Activated naive CD8-positive, alpha-beta T cell treated with anti-CD3 and anti-CD28 coated beads, Interleukin-2, amount 50 U/mL, for 24 hours (primary cell): Measurements from ENCODE around the gene PTPN13.
"Not testable (repeated sequence)": the region's sequence is repeated elsewhere in the genome, so short reads cannot be mapped to it uniquely, and the experiment has no call there.

Experiments
- ATAC-seq: fragments of 150-1000 bp; cut with Tn5 transposase; one replicate; pipeline ENCODE4 v1.10.0; 2021
- DNase-seq: peaks from one replicate; pipeline ENCODE4 v3.0.0; 2021
- H3K27ac Mint-ChIP-seq: one replicate; pipeline ENCODE4 v1.8.0; 2021; ENCODE audit warnings: mild to moderate bottlenecking, mixed read lengths
- H3K27me3 Mint-ChIP-seq: one replicate; pipeline ENCODE4 v1.8.0; 2021; ENCODE audit warnings: mixed read lengths
- H3K36me3 Mint-ChIP-seq: one replicate; pipeline ENCODE4 v1.8.0; 2021; ENCODE audit warnings: low read depth, mixed read lengths
- H3K4me1 Mint-ChIP-seq: one replicate; pipeline ENCODE4 v1.8.0; 2021; ENCODE audit warnings: mixed read lengths
- H3K4me3 Mint-ChIP-seq: one replicate; pipeline ENCODE4 v1.8.0; 2021; ENCODE audit warnings: mild to moderate bottlenecking, moderate library complexity, mixed read lengths
- H3K9me3 Mint-ChIP-seq: one replicate; pipeline ENCODE4 v1.8.0; 2021; ENCODE audit warnings: mixed read lengths

The PTPN13 gene

DNA sequence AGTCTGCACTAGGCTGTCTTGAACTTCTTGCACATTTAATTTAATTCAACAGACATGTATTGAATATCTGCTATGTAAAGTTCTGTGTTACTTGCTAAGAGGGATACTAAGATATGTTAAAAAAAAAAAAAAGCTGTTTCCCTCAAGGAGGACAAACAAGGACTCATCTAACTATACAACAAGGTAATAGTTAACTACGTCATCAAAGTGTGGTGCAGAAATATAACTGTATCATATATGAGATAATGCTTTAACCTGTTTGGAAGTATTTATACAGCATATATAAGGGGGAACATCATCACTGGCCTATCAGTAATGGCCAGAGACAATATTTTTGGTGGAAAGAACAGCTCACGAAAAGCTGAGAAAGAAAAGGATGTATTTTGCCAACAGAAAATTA is 89.9 kb downstream of the PTPN13 start:
- DNase-seq (no peak), ATAC-seq (no peak)
- H3K4me1 Mint-ChIP-seq: no peaks in the 10 kb centered on the region
- no peaks in the 10 kb centered on the region for H3K9me3 Mint-ChIP-seq
- no peak overlapping the region for H3K27ac Mint-ChIP-seq
- H3K27me3 Mint-ChIP-seq: no peaks in the 10 kb centered on the region
- H3K36me3 Mint-ChIP-seq: no peaks in the 10 kb centered on the region
- H3K4me3 Mint-ChIP-seq: no peak overlapping the region

DNA sequence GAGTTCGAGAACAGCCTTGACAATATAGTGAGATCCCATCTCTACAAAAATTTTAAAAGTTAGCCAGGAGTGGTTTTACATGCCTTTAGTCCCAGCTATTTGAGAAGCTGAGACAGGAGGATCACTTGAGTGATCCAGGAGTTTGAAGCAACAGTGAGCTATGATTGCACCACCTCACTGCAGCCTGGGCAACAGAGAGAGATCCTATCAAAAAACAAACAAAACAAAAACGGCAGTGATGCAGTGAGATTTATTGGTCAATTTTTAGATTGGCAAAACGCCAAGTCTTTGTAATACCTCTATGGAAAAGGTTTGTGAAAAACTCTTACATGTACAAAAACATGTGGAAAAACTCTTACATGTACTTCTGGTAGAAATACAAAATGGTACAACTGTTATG is 91.3 kb downstream of the PTPN13 start:
- H3K4me1 Mint-ChIP-seq: no peaks in the 10 kb centered on the region
- ATAC-seq: no peak
- H3K27me3 Mint-ChIP-seq: no peaks in the 10 kb centered on the region
- no peaks in the 10 kb centered on the region for H3K9me3 Mint-ChIP-seq
- H3K36me3 Mint-ChIP-seq: no peaks in the 10 kb centered on the region
- H3K4me3 Mint-ChIP-seq: no peak overlapping the region
- DNase-seq: no peak
- no peak overlapping the region for H3K27ac Mint-ChIP-seq

DNA sequence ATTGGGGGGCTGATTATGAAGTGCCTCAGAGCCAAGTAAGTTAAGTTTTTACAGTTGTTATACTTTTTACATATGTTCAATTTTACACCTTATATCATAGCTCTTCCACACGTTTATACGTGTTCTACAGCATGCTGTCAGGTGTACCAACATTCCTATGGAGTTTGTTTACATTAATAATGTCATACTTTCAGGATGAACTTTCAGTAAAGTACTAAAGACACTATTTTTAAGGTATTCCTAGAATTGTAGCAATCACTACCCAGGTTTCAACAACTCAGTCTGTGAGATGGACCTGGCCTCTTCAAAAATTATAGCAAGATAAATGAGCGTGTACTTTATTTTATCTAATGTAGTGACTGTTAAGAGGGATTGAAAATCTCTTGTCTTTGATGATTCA is 92.6 kb downstream of the PTPN13 start:
- Mint-ChIP-seq H3K9me3 (no peaks in the 10 kb centered on the region), H3K27me3 (peaks cover 2% of the 10 kb centered on the region), H3K27ac (no peak overlapping the region), H3K4me1 (no peaks in the 10 kb centered on the region), H3K36me3 (no peaks in the 10 kb centered on the region), H3K4me3 (no peak overlapping the region)
- DNase-seq (no peak), ATAC-seq (no peak)

DNA sequence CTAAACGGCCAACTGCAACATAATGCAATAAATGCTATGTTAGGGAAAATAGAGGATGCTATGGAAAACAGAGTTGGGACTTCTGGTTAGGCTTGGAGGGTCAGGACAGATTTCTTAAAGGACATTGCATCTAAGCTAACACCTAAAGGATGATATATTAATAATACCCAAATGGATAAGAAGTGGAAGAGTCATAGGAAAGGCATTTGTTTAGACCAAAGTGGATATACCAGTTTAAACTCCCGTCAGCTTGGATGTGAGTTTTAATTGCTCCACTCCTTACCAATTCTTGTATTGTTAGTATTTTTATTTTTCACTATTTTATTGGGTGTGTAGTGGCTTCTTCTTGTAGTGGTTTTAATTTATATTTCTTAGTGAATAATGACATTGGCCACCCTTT is 93.9 kb downstream of the PTPN13 start:
- DNase-seq (no peak), ATAC-seq (no peak)
- Mint-ChIP-seq H3K4me3 (no peak overlapping the region), H3K36me3 (no peaks in the 10 kb centered on the region), H3K9me3 (no peaks in the 10 kb centered on the region), H3K27ac (no peak overlapping the region), H3K27me3 (peaks cover 2% of the 10 kb centered on the region), H3K4me1 (no peaks in the 10 kb centered on the region)

DNA sequence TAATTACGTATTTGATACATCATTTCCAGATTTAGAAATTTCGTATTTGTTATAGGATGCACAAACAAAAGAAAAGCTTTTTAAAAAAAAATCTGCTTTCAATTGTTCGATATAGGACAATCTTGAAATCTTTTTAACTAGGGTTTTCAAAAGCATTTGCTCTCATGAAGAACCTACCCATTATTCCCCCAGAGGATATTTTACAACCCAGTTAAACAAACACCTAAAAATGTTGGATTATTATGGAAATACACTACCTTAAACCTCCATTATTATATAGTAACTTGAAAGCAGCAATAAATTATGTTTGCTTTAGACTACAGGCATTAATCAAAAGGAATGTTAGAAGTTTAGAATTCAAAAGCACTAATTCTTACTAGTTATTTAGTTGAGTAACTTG is 110.5 kb downstream of the PTPN13 start:
- no peaks in the 10 kb centered on the region for H3K4me1 Mint-ChIP-seq
- H3K27me3 Mint-ChIP-seq: no peaks in the 10 kb centered on the region
- H3K4me3 Mint-ChIP-seq: no peak overlapping the region
- ATAC-seq: no peak
- H3K36me3 Mint-ChIP-seq: no peaks in the 10 kb centered on the region
- H3K27ac Mint-ChIP-seq: no peak overlapping the region
- no peaks in the 10 kb centered on the region for H3K9me3 Mint-ChIP-seq
- no peak for DNase-seq

DNA sequence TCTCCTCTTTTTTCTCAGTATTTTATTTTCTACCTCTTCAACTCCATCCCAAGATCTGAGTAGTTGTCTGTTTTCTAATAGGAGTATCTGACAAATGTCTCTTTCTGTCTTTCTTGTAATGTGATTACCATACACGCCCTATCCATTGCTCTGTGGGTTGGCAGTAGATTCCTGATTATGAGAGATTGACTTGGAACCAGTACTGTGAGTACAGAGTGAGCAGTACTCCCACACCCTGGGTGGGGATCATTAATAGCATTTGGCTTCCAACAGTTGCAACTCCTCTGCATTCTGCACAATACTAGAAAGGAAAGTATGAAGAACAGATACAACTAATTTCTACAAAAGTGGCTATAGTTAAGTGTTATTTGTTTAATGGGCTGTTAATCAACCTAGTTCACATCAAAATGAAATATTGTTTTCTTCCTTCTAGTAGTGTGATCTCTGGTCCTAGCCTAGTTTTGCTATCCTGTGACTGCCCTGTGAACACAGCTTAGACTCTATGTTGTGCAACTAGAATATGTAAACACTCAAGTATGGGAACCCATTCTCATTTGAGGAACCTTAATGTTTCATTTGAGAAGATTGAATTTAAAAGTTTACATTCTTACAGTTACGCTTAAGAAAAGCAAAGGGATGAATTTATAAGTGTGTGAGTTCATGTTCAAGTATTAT is 112.9 kb downstream of the PTPN13 start:
- H3K36me3 Mint-ChIP-seq: no peaks in the 10 kb centered on the region
- no peaks in the 10 kb centered on the region for H3K4me1 Mint-ChIP-seq
- no peak for DNase-seq
- no peaks in the 10 kb centered on the region for H3K27me3 Mint-ChIP-seq
- no peak overlapping the region for H3K4me3 Mint-ChIP-seq
- no peaks in the 10 kb centered on the region for H3K9me3 Mint-ChIP-seq
- no peak overlapping the region for H3K27ac Mint-ChIP-seq
- no peak for ATAC-seq

DNA sequence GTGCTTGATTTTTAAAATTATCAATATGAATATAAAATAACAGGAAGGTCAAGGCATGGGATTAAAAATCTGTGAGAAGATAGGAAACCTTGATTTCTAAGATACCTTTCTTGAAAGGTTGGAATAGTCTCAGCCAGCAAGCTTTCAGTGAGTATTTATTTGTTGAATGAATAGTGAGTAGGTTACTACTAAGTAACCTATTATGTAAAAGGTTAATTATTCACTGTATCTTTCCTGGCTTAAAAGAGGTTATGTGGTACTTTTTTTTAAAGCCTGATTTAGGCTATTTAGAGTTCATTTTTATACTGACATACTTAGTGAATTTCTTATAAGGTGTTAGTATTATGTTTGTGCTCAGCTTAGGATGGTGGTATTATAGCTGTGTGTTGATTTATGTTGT is 123.5 kb downstream of the PTPN13 start:
- H3K4me1 Mint-ChIP-seq: no peaks in the 10 kb centered on the region
- ATAC-seq (no peak), DNase-seq (no peak)
- no peaks in the 10 kb centered on the region for H3K9me3 Mint-ChIP-seq
- H3K27ac Mint-ChIP-seq: no peak overlapping the region
- H3K27me3 Mint-ChIP-seq: no peaks in the 10 kb centered on the region
- no peak overlapping the region for H3K4me3 Mint-ChIP-seq
- H3K36me3 Mint-ChIP-seq: no peaks in the 10 kb centered on the region

DNA sequence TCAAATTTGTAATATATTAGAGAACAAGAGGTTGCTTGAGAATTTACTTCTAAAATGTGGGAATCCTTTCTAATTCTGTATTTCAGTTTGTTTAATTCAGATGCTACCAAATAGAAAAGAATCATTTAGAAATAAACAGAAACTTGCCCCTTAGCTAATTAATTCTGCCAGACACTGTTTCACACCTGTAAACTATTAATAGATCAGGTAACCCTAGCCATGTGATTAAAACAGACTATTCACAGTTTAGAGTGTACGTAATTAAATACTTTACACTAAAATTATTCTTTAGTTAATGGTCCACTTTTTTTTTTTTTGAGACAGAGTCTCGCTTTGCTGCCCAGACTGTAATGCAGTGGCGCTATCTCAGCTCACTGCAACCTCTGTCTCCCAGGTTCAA is 124.0 kb downstream of the PTPN13 start:
- Mint-ChIP-seq H3K9me3 (no peaks in the 10 kb centered on the region), H3K4me1 (no peaks in the 10 kb centered on the region), H3K36me3 (no peaks in the 10 kb centered on the region), H3K27ac (no peak overlapping the region), H3K27me3 (no peaks in the 10 kb centered on the region), H3K4me3 (no peak overlapping the region)
- DNase-seq: no peak
- ATAC-seq: no peak

DNA sequence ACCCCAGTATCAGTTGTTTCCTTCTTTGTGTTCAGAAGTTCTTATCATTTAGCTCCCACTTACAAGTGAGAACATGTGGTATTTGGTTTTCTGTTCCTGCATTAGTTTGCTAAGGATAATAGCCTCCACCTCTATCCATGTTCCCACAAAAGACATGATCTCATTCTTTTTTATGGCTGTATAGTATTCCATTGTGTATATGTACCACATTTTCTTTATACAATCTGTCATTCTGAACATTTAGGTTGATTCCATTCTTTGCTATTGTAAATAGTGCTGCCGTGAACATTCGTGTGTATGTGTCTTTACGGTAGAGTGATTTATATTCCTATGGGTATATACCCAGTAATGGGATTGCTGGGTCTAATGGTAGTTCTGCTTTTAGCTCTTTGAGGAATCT is 125.0 kb downstream of the PTPN13 start:
- ATAC-seq, H3K9me3 Mint-ChIP-seq, H3K36me3 Mint-ChIP-seq, H3K27ac Mint-ChIP-seq, H3K27me3 Mint-ChIP-seq, DNase-seq, H3K4me1 Mint-ChIP-seq, H3K4me3 Mint-ChIP-seq: not testable (repeated sequence)

DNA sequence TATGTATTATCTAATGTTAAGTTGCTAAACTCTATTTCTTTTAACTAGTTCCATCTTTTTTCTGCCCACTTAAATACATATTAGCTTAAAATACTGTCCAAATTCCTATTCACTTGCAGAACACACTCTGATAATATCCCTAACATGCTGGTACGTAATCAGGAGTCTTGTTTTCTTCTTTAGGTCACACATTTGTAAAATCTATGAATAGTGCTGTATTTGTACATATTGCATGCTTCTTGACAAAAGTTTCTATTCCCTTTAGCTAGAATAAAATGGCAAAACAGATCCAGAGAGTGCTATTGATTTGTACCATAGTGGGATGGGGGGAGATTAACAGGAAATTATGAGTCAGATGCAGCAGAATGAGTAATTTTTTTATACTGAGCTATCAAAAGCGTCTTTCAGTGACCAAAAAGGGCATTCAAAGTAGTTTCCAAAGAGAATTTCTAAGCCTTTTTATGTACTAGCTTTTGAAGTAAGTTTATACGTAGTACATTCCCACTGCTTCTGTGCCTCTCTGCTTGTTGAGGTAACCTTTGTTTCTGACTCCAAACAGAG is 126.5 kb downstream of the PTPN13 start:
- Mint-ChIP-seq H3K27me3 (no peaks in the 10 kb centered on the region), H3K4me1 (no peaks in the 10 kb centered on the region), H3K9me3 (no peaks in the 10 kb centered on the region), H3K4me3 (no peak overlapping the region), H3K36me3 (no peaks in the 10 kb centered on the region), H3K27ac (no peak overlapping the region)
- DNase-seq (no peak), ATAC-seq (no peak)

DNA sequence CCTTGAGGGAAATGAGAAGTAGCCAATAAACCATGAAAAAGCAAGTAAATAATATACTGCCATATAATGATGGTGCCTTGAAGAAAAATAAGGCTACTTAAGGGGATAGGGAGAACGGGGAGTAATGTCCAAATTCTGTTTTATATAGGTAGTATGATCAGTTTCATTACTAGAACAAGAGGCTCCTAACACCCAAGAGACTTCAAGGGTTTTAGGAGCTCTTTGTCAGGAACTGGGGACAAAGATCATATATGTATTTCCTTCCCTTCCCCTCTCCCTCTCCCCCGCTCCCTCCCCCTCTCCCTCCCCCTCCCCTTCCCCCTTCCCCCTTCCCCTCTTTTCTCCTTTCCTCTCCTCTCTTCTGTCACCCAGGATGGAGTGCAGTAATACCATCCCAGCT is 127.3 kb downstream of the PTPN13 start:
- Mint-ChIP-seq H3K9me3 (peaks cover 4% of the 10 kb centered on the region), H3K4me3 (no peak overlapping the region), H3K36me3 (no peaks in the 10 kb centered on the region), H3K27me3 (no peaks in the 10 kb centered on the region), H3K27ac (no peak overlapping the region), H3K4me1 (no peaks in the 10 kb centered on the region)
- DNase-seq: no peak
- no peak for ATAC-seq

DNA sequence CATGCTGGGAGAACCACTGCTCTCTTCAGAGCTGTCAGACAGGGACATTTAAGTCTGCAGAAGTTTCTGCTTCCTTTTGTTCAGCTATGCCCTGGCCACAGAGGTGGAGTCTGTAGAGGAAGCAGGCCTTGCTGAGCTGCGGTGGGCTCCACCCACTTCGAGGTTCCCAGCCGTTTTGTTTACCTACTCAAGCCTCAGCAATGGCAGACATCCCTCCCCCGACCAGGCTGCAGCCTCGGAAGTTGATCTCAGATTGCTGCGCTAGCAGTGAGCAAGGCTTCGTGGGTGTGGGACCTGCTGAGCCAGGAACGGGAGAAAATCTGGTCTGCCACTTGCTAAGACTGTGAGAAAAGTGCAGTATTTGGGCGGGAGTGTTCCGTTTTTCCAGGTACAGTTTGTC is 136.2 kb downstream of the PTPN13 start:
- ATAC-seq (no peak), DNase-seq (no peak)
- no peak overlapping the region for H3K27ac Mint-ChIP-seq

DNA sequence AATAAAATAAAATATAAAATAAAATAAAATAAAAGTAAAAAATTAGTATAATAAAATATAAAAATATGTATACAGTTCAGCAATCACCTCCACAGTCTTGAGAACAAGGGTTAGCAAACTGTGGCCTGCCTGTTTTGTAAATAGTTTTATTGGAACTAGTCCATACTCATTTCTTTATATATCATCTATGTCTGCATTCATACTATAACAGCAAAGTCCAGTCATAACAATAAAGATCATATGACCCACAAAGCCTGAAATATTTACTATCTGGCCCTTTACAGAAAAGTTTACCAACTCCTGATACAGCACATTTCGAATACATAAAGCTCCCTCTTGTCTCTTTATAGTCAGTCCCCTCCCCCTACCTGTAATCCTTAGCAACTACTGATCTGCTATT is 143.1 kb downstream of the PTPN13 start:
- peaks cover 11% of the 10 kb centered on the region for H3K9me3 Mint-ChIP-seq
- H3K4me3 Mint-ChIP-seq: no peak overlapping the region
- no peaks in the 10 kb centered on the region for H3K27me3 Mint-ChIP-seq
- DNase-seq (no peak), ATAC-seq (no peak)
- H3K36me3 Mint-ChIP-seq: no peaks in the 10 kb centered on the region
- H3K4me1 Mint-ChIP-seq: no peaks in the 10 kb centered on the region
- H3K27ac Mint-ChIP-seq: no peak overlapping the region

More for the DNA sequence above, 136.2 kb downstream of the PTPN13 start:
- Mint-ChIP-seq H3K9me3 (peaks cover 5% of the 10 kb centered on the region), H3K36me3 (no peaks in the 10 kb centered on the region), H3K4me3 (no peak overlapping the region), H3K4me1 (no peaks in the 10 kb centered on the region), H3K27me3 (peaks cover 2% of the 10 kb centered on the region)

DNA sequence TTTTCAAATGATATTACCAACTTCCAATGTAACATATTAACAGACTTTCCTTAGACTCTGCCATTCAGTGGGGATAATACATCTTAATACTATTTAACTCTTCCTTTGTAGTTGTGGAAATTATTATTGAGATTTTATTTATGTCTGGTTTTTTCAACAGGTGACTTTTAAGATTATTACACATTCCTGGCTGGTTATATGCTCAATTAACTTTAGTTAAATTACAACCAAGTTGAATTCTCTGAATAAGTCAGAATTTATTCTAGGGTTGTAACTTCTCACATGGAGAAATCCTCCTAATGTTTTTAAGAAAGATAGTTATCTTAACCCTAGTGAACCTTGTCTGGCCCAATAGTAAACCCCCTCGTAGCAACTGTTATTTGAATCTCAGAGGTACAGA is 147.7 kb downstream of the PTPN13 start:
- DNase-seq (no peak), ATAC-seq (no peak)
- no peaks in the 10 kb centered on the region for H3K4me1 Mint-ChIP-seq
- H3K4me3 Mint-ChIP-seq: no peak overlapping the region
- no peak overlapping the region for H3K27ac Mint-ChIP-seq
- no peaks in the 10 kb centered on the region for H3K27me3 Mint-ChIP-seq
- H3K9me3 Mint-ChIP-seq: peaks cover 11% of the 10 kb centered on the region
- no peaks in the 10 kb centered on the region for H3K36me3 Mint-ChIP-seq

DNA sequence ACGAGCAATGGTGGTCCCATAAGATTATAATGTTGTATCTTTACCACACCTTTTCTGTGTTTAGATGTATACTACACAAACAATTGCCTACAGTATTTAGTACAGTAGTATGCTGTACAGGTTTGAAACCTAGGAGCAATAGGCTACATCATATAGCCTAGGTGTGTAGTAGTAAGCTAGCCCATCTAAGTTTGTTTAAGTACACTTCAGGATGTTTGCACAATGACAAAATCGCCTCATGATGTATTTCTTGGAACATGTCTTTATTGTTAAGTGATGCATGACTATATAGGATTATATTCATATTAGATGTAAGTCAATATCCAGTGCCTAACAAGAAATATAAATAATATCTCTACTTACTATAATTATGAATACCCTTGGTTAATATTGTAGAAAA is 150.5 kb downstream of the PTPN13 start:
- Mint-ChIP-seq H3K9me3 (peaks cover 5% of the 10 kb centered on the region), H3K4me3 (no peak overlapping the region), H3K27me3 (peaks cover 3% of the 10 kb centered on the region), H3K36me3 (no peaks in the 10 kb centered on the region), H3K4me1 (no peaks in the 10 kb centered on the region), H3K27ac (no peak overlapping the region)
- DNase-seq: no peak
- ATAC-seq: no peak

DNA sequence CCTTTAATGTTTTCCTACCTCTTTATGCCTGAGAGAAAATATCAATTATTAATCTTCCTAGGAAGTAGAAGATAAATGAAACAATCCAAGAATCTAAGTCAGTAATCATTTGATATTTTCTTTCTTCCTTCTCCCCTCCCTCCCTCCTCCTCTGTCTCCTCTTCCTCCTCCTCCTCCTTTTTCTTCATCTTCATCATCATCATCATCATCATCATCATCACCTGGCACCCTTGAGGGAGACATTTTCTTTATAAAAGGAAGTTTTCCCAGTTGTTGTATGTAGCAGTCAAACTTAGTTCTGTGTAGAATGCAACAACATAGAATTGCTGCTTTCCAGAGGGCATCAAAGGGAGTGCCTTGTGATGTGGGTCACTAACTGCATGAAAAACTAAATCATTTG is 155.0 kb downstream of the PTPN13 start:
- ATAC-seq (no peak), DNase-seq (no peak)
- Mint-ChIP-seq H3K36me3 (no peaks in the 10 kb centered on the region), H3K4me1 (no peaks in the 10 kb centered on the region), H3K27me3 (peaks cover 3% of the 10 kb centered on the region), H3K27ac (no peak overlapping the region), H3K4me3 (no peak overlapping the region), H3K9me3 (no peaks in the 10 kb centered on the region)
